NCI-H1436 (cell line): Measurements from ENCODE around the gene ARPC5L.
"Not testable (repeated sequence)": the region's sequence is repeated elsewhere in the genome, so short reads cannot be mapped to it uniquely, and the experiment has no call there.

Source experiments
- DNase-seq: peaks from one replicate; lab custom pipeline; 2025; lab: John Stamatoyannopoulos, UW

ARPC5L gene

GRCh38 chr9:124841075-124841821 is 20.7 kb upstream of the ARPC5L start:
- no peak for DNase-seq

- no peak for DNase-seq
Observed at GRCh38 chr9:124843456-124844034, 18.4 kb upstream of the ARPC5L start.

- no peak for DNase-seq
Observed at GRCh38 chr9:124844291-124844690, 17.6 kb upstream of the ARPC5L start.

GRCh38 chr9:124846467-124846866 is 15.5 kb upstream of the ARPC5L start:
- DNase-seq: not testable (repeated sequence)

GRCh38 chr9:124846969-124847368 is 15.0 kb upstream of the ARPC5L start:
- DNase-seq: no peak

- no peak for DNase-seq
Observed at GRCh38 chr9:124849801-124850200, 12.1 kb upstream of the ARPC5L start.

GRCh38 chr9:124852121-124852828 is 9.7 kb upstream of the ARPC5L start:
- no peak for DNase-seq

GRCh38 chr9:124852829-124853531 is 8.9 kb upstream of the ARPC5L start, which contains the start of gene WDR38:
Gene WDR38 (plus strand): TSS chr9:124853460. CDS start chr9:124853532, 72 bp downstream.
- DNase-seq: peak; percentile 53

- no peak for DNase-seq
Observed at GRCh38 chr9:124853605-124854143, 8.3 kb upstream of the ARPC5L start.

- no peak for DNase-seq
Observed at GRCh38 chr9:124854161-124854560, 7.8 kb upstream of the ARPC5L start.

GRCh38 chr9:124854822-124855221 is 7.1 kb upstream of the ARPC5L start:
- no peak for DNase-seq

- DNase-seq: no peak
Observed at GRCh38 chr9:124855566-124855943, 6.4 kb upstream of the ARPC5L start.

GRCh38 chr9:124855944-124856765 is 5.8 kb upstream of the ARPC5L start:
- no peak for DNase-seq

- DNase-seq: no peak
Observed at GRCh38 chr9:124857533-124858162, 4.3 kb upstream of the ARPC5L start.

- DNase-seq: no peak
Observed at GRCh38 chr9:124858330-124859046, 3.4 kb upstream of the ARPC5L start.

- no peak for DNase-seq
Observed at GRCh38 chr9:124859803-124860581, 1.9 kb upstream of the ARPC5L start.

GRCh38 chr9:124860582-124861341 is 1.2 kb upstream of the ARPC5L start:
- no peak for DNase-seq

GRCh38 chr9:124863371-124863871 is 1.5 kb downstream of the ARPC5L start:
- no peak for DNase-seq
